A549 treated with Hydrocortisone at 1 μM for 4 hours (cell line): ENCODE results near the gene FEM1C. TPM values are rescaled to one million over a fixed set of nuclear protein-coding genes. Genes with fewer than 3 reads are reported as not detected.

Experiments
- total RNA-seq: library from RNA; stranded (reverse); fragments of 200-300 nt; extraction: Qiagen RNA extraction; gene quantifications from 5 replicates; pipeline ENCODE4 v1.2.3, GENCODE V29; 2022

Gene FEM1C
- 5.5 to 9.1 TPM (median 7.1 TPM) in 5 replicates for total RNA-seq

GRCh38 chr5:115544436-115545350, at the start of gene FEM1C:
TSS of gene FEM1C (minus strand) at chr5:115544775. CDS start at chr5:115543493, 1,282 bp downstream.

Other genes starting within 250 kb of the FEM1C start
- gene CCDC112, start 248.1 kb downstream of the FEM1C start, total RNA-seq = 6.5 to 9.2 TPM (median 7.6 TPM) in 5 replicates
- 0.80 to 1.6 TPM (median 1.1 TPM) in 5 replicates for gene TICAM2, start 57.7 kb upstream of the FEM1C start, total RNA-seq
- gene TMED7, start 81.3 kb upstream of the FEM1C start, total RNA-seq = 42.8 to 59.4 TPM (median 57.3 TPM) in 5 replicates